HG03575 (cell line): ENCODE results near the gene SLC5A10.
"Not testable (repeated sequence)": the region's sequence is repeated elsewhere in the genome, so short reads cannot be mapped to it uniquely, and the experiment has no call there.

ENCODE experiments used
- ATAC-seq: cut with Tn5 transposase; IDR thresholded peaks from one replicate; pipeline ENCODE4 v1.9.1; 2021; ENCODE audit not compliant: unreplicated experiment, insufficient number of reproducible peaks, low FRiP score; ENCODE audit errors: extremely low read depth

The SLC5A10 gene

GRCh38 chr17:18938692-18939023, 13.3 kb upstream of the SLC5A10 start:
- no peak for ATAC-seq

- no peak for ATAC-seq
Observed at GRCh38 chr17:18944646-18945045, 7.3 kb upstream of the SLC5A10 start.

- ATAC-seq = no peak
Observed at GRCh38 chr17:18946536-18946935, 5.4 kb upstream of the SLC5A10 start.

- ATAC-seq = no peak
Observed at GRCh38 chr17:18947866-18948265, 4.1 kb upstream of the SLC5A10 start.

GRCh38 chr17:18948476-18949006, 3.4 kb upstream of the SLC5A10 start:
- no peak for ATAC-seq

GRCh38 chr17:18949566-18949965, 2.4 kb upstream of the SLC5A10 start:
- no peak for ATAC-seq

GRCh38 chr17:18950346-18950745, 1.6 kb upstream of the SLC5A10 start:
- ATAC-seq = no peak

GRCh38 chr17:18950944-18951905, 740 bp upstream of the SLC5A10 start:
- ATAC-seq = no peak

- no peak for ATAC-seq
Observed at GRCh38 chr17:18953231-18953728, 1.3 kb downstream of the SLC5A10 start.

GRCh38 chr17:18954321-18954720, 2.4 kb downstream of the SLC5A10 start:
- ATAC-seq = no peak

- ATAC-seq = no peak
Observed at GRCh38 chr17:18955009-18955408, 3.0 kb downstream of the SLC5A10 start.

- not testable (repeated sequence) for ATAC-seq
Observed at GRCh38 chr17:18956021-18956420, 4.1 kb downstream of the SLC5A10 start.

- no peak for ATAC-seq
Observed at GRCh38 chr17:18956581-18956980, 4.6 kb downstream of the SLC5A10 start.

GRCh38 chr17:18957831-18958230, 5.9 kb downstream of the SLC5A10 start:
- no peak for ATAC-seq

GRCh38 chr17:18958611-18959010, 6.6 kb downstream of the SLC5A10 start:
- no peak for ATAC-seq

GRCh38 chr17:18959071-18959844, 7.3 kb downstream of the SLC5A10 start:
- ATAC-seq = no peak

GRCh38 chr17:18959845-18960240, 7.9 kb downstream of the SLC5A10 start:
- ATAC-seq = no peak

GRCh38 chr17:18960241-18960665, 8.3 kb downstream of the SLC5A10 start:
- no peak for ATAC-seq

GRCh38 chr17:18960803-18961511, 9.0 kb downstream of the SLC5A10 start:
- ATAC-seq = no peak
